H9 (cell line): ENCODE results near the gene IL1RAPL1. TPM values are rescaled to one million over a fixed set of nuclear protein-coding genes. Genes with fewer than 3 reads are reported as not detected.

Experiments used
- DNase-seq: peaks from one replicate; pipeline ENCODE4 v3.0.0-alpha.2; 2017
- H2AFZ ChIP-seq: one replicate; pipeline ENCODE4 v1.6.1; 2013; ENCODE audit warnings: mild to moderate bottlenecking, low read length, control low read depth, moderate library complexity
- H2AK5ac ChIP-seq: 2 replicates; pipeline ENCODE4 v1.6.1; 2013; ENCODE audit warnings: low read length, control low read depth, mixed read lengths; ENCODE audit not compliant: insufficient read length
- H2BK120ac ChIP-seq: one replicate; pipeline ENCODE4 v1.6.1; 2013; ENCODE audit warnings: low read depth, mild to moderate bottlenecking, low read length, control low read depth, inconsistent platforms; ENCODE audit not compliant: poor library complexity, severe bottlenecking
- H2BK12ac ChIP-seq: 2 replicates; pipeline ENCODE4 v1.6.1; 2013; ENCODE audit warnings: low read length, control low read depth, mixed read lengths, low read depth; ENCODE audit not compliant: insufficient read length
- H2BK15ac ChIP-seq: 2 replicates; pipeline ENCODE4 v1.6.1; 2013; ENCODE audit warnings: low read depth, low read length, control low read depth
- H2BK20ac ChIP-seq: one replicate; pipeline ENCODE4 v1.6.1; 2013; ENCODE audit warnings: low read depth, mild to moderate bottlenecking, low read length, control low read depth, inconsistent platforms; ENCODE audit not compliant: poor library complexity, severe bottlenecking
- H2BK5ac ChIP-seq: 2 replicates; pipeline ENCODE4 v1.6.1; 2013; ENCODE audit warnings: low read length, control low read depth, mixed read lengths; ENCODE audit not compliant: insufficient read length
- H3K14ac ChIP-seq: 2 replicates; pipeline ENCODE4 v1.6.1; 2013; ENCODE audit warnings: low read length, control low read depth; ENCODE audit not compliant: insufficient read depth
- H3K18ac ChIP-seq: 2 replicates; pipeline ENCODE4 v1.6.1; 2013; ENCODE audit warnings: low read depth, mild to moderate bottlenecking, mixed read lengths, low read length, control low read depth; ENCODE audit not compliant: insufficient read length
- H3K23ac ChIP-seq: 2 replicates; pipeline ENCODE4 v1.6.1; 2013; ENCODE audit warnings: low read length, control low read depth, mixed read lengths, low read depth; ENCODE audit not compliant: insufficient read length
- H3K23me2 ChIP-seq: 2 replicates; pipeline ENCODE4 v1.6.1; 2013; ENCODE audit warnings: low read depth, mild to moderate bottlenecking, mixed read lengths, low read length, control low read depth; ENCODE audit not compliant: insufficient read length, poor library complexity, severe bottlenecking
- H3K27ac ChIP-seq: 2 replicates; pipeline ENCODE4 v1.5.1; 2013; ENCODE audit warnings: low read length, control low read depth, mixed read lengths, low read depth; ENCODE audit not compliant: insufficient read length
- H3K27me3 ChIP-seq: 2 replicates; pipeline ENCODE4 v1.6.1; 2013; ENCODE audit warnings: low read length, control low read depth, inconsistent platforms; ENCODE audit not compliant: insufficient read depth
- H3K4ac ChIP-seq: 2 replicates; pipeline ENCODE4 v1.6.1; 2013; ENCODE audit warnings: low read depth, mild to moderate bottlenecking, control low read depth, inconsistent platforms, low read length, moderate library complexity
- H3K4me1 ChIP-seq: 2 replicates; pipeline ENCODE4 v1.6.1; 2013; ENCODE audit warnings: low read length, control low read depth, inconsistent platforms; ENCODE audit not compliant: insufficient read depth
- H3K4me2 ChIP-seq: 2 replicates; pipeline ENCODE4 v1.6.1; 2013; ENCODE audit warnings: low read length, control low read depth, mixed read lengths; ENCODE audit not compliant: insufficient read length, insufficient read depth
- H3K56ac ChIP-seq: 2 replicates; pipeline ENCODE4 v1.6.1; 2013; ENCODE audit warnings: low read depth, mild to moderate bottlenecking, mixed read lengths, low read length, control low read depth; ENCODE audit not compliant: insufficient read length
- H3K79me1 ChIP-seq: 2 replicates; pipeline ENCODE4 v1.6.1; 2013; ENCODE audit warnings: low read depth, mild to moderate bottlenecking, moderate library complexity, low read length, control low read depth, inconsistent platforms; ENCODE audit not compliant: insufficient read depth, poor library complexity, severe bottlenecking
- H3K79me2 ChIP-seq: 2 replicates; pipeline ENCODE4 v1.6.1; 2013; ENCODE audit warnings: low read length, control low read depth, inconsistent platforms; ENCODE audit not compliant: insufficient read depth
- H3K9ac ChIP-seq: 2 replicates; pipeline ENCODE4 v1.6.1; 2013; ENCODE audit warnings: low read length, control low read depth, mixed read lengths; ENCODE audit not compliant: insufficient read length; ENCODE audit errors: extremely low read depth
- H3K9me3 ChIP-seq: one replicate; pipeline ENCODE4 v1.6.1; 2013; ENCODE audit warnings: low read depth, low read length, inconsistent platforms; ENCODE audit not compliant: control insufficient read depth
- H3T11ph ChIP-seq: one replicate; pipeline ENCODE4 v1.6.1; 2013; ENCODE audit warnings: mild to moderate bottlenecking, low read length, control low read depth, inconsistent platforms
- H4K20me1 ChIP-seq: one replicate; pipeline ENCODE4 v1.6.1; 2013; ENCODE audit not compliant: control insufficient read depth, insufficient read length, insufficient read depth
- H4K5ac ChIP-seq: 2 replicates; pipeline ENCODE4 v1.6.1; 2013; ENCODE audit warnings: low read depth, mild to moderate bottlenecking, mixed read lengths, low read length, control low read depth; ENCODE audit not compliant: insufficient read length
- H4K8ac ChIP-seq: replicated peaks from 2 replicates; pipeline ENCODE4 v1.6.1; 2013; ENCODE audit warnings: low read length, control low read depth, mixed read lengths, low read depth; ENCODE audit not compliant: insufficient read length
- H4K91ac ChIP-seq: 2 replicates; pipeline ENCODE4 v1.6.1; 2013; ENCODE audit warnings: low read depth, mild to moderate bottlenecking, moderate library complexity, mixed read lengths, low read length, control low read depth; ENCODE audit not compliant: insufficient read length
- H3K27ac Mint-ChIP-seq, 3 experiments: 2 replicates in 2 of 3; 3 replicates in 1 of 3; pipeline ENCODE4 v1.8.0; 2020 to 2021; ENCODE audit warnings: mixed read lengths in 3 of 3, mild to moderate bottlenecking in 1 of 3, moderate library complexity in 1 of 3
- H3K27me3 Mint-ChIP-seq: 2 replicates; pipeline ENCODE4 v1.8.0; 2021; ENCODE audit warnings: low read depth, mild to moderate bottlenecking, moderate library complexity, mixed read lengths
- H3K36me3 Mint-ChIP-seq, 3 experiments: 2 replicates in 2 of 3; 3 replicates in 1 of 3; pipeline ENCODE4 v1.8.0; 2020 to 2021; ENCODE audit warnings: low read depth in 3 of 3, mixed read lengths in 3 of 3; ENCODE audit not compliant: insufficient read depth in 1 of 3
- H3K4me1 Mint-ChIP-seq, 2 experiments: 2 replicates each; pipeline ENCODE4 v1.8.0; 2020; ENCODE audit warnings: mixed read lengths in 2 of 2
- H3K4me3 Mint-ChIP-seq, 2 experiments: 2 replicates in 1 of 2; 3 replicates in 1 of 2; pipeline ENCODE4 v1.8.0; 2020 to 2021; ENCODE audit warnings: mild to moderate bottlenecking in 2 of 2, mixed read lengths in 2 of 2, moderate library complexity in 1 of 2
- H3K9me3 Mint-ChIP-seq, 2 experiments: 2 replicates in 1 of 2; 3 replicates in 1 of 2; pipeline ENCODE4 v1.8.0; 2020; ENCODE audit warnings: mild to moderate bottlenecking in 2 of 2, mixed read lengths in 2 of 2, moderate library complexity in 1 of 2
- total RNA-seq: library from RNA; stranded (reverse); gene quantifications from 2 replicates; pipeline ENCODE4 v1.2.1, GENCODE V29; 2021
- TF ChIP-seq, protein P1 (sequence below): fragments of 200-600 bp; sonication (generic); conservative IDR thresholded peaks from 3 replicates; pipeline ENCODE4 v1.8.0; 2021; ENCODE audit warnings: antibody characterized with exemption, mild to moderate bottlenecking

The IL1RAPL1 gene
- total RNA-seq, 1 experiment from 2014 or later: 0.31 TPM

DNA sequence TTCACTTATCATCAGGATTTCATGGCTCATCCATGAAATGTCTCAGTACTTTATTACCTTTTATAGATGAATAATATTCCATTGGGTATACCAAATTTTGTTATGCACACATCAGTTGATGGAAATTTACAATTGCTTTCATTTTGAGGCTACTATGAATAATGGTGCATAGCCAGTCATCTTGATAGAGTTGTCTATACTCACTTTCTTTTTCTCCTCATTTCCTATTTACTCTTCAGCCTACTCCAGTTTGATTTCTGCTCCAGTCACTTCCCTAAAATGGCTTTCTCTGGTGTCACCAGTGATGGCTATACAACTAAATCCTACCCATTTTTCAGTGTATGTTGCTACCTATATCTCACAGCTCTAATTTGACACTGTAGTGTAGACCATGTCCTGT is 884.6 kb downstream of the IL1RAPL1 start:
- H3K9ac ChIP-seq: no peak overlapping the region
- no peak overlapping the region for H3K14ac ChIP-seq
- H3K9me3 Mint-ChIP-seq: peaks cover 3 to 36% of the 10 kb centered on the region in 2 experiments; a peak in 4 of 5 replicates
- H3K9me3 ChIP-seq: no peaks in the 10 kb centered on the region
- no peak for DNase-seq
- H3K4me1 ChIP-seq: no peaks in the 10 kb centered on the region
- no peaks in the 10 kb centered on the region; the same call in 1 of the 2 replicates for H3K27me3 Mint-ChIP-seq
- H3K23ac ChIP-seq: no peak overlapping the region
- no peak overlapping the region for H2BK15ac ChIP-seq
- no peaks in the 10 kb centered on the region for H3K23me2 ChIP-seq
- H2BK12ac ChIP-seq: no peak overlapping the region
- H3K27me3 ChIP-seq: no peaks in the 10 kb centered on the region
- TF ChIP-seq, protein P1, sequence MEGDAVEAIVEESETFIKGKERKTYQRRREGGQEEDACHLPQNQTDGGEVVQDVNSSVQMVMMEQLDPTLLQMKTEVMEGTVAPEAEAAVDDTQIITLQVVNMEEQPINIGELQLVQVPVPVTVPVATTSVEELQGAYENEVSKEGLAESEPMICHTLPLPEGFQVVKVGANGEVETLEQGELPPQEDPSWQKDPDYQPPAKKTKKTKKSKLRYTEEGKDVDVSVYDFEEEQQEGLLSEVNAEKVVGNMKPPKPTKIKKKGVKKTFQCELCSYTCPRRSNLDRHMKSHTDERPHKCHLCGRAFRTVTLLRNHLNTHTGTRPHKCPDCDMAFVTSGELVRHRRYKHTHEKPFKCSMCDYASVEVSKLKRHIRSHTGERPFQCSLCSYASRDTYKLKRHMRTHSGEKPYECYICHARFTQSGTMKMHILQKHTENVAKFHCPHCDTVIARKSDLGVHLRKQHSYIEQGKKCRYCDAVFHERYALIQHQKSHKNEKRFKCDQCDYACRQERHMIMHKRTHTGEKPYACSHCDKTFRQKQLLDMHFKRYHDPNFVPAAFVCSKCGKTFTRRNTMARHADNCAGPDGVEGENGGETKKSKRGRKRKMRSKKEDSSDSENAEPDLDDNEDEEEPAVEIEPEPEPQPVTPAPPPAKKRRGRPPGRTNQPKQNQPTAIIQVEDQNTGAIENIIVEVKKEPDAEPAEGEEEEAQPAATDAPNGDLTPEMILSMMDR: no peak
- no peak overlapping the region for H2BK20ac ChIP-seq
- peaks cover 13% of the 10 kb centered on the region in 2 experiments for H3K4me1 Mint-ChIP-seq
- H2BK5ac ChIP-seq: no peak overlapping the region
- no peak overlapping the region for H3K4me2 ChIP-seq
- no peak overlapping the region for H3K27ac Mint-ChIP-seq
- H3T11ph ChIP-seq: no peak overlapping the region
- no peak overlapping the region for H2AK5ac ChIP-seq
- no peak overlapping the region for H3K27ac ChIP-seq
- no peaks in the 10 kb centered on the region for H3K36me3 Mint-ChIP-seq
- H3K4me3 Mint-ChIP-seq: no peak overlapping the region
- H4K8ac ChIP-seq: no peak overlapping the region
- H3K56ac ChIP-seq: no peak overlapping the region
- no peak overlapping the region for H2AFZ ChIP-seq
- H3K79me2 ChIP-seq: no peaks in the 10 kb centered on the region
- H4K20me1 ChIP-seq: no peaks in the 10 kb centered on the region
- no peak overlapping the region for H2BK120ac ChIP-seq
- H4K5ac ChIP-seq: no peak overlapping the region
- no peaks in the 10 kb centered on the region for H3K79me1 ChIP-seq
- H3K4ac ChIP-seq: no peak overlapping the region
- H4K91ac ChIP-seq: no peak overlapping the region
- no peak overlapping the region for H3K18ac ChIP-seq
